RKO (cell line): ENCODE results near the gene LCE2A.

ENCODE experiments used
- DNase-seq: peaks from one replicate; pipeline ENCODE4 v3.0.0-alpha.2; 2016; ENCODE audit warnings: low spot score

Gene LCE2A

DNA sequence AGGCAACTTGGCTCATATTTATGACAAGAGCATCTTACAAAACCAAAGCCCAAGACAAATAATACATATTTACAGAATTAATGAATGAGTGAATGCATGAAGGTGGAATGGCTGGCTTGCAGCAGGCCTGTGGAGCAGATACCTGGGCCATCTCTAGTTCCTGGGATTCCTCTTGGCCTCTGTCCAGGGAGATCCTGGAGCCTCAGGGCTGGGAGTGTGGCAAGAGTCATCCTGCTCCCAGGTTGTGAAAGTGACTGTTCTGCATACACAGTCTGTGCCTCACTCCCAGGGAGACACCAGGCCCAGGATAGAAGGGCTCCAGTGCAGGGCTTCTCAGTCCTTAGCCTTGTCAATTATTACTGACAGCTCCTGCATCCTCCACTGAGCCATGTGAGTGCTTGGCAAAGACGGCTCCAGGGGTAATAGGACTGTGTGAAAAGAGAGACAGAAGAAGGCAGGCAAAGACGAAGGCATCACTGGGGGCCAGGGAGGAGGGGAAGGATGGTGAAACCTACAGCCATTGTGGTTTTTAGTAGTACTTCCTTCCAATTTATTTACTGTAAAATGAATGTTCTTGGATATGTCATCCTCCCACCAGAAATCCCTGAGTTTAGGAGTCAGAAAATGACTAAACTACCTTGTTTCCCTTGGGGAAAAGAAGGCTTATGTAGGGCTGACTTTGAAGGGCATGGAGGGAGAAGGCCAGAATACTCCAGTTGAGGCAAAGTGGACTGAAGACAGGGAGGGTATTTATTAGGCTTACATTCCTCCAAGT, 45.4 kb downstream of the LCE2A start:
- no peak for DNase-seq

DNA sequence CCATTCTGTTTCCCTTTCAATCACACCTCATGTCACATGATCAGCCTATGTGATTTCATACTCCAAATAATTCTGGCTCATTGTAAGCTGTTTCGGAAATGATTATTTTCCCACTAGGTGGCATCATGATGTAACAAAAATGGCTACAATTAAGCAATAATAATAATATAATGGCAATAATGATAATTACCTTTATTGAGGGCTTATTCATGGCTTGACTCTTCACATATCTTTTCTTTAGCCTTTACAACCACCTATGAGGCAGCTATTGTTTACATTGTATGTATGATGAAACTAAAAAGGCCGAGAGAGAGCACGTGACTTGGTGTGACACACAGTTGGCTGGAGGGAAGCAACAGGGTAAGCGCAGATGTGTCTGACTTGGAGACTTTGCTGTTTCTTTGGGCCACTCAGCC, 47.2 kb downstream of the LCE2A start:
- DNase-seq: peak; percentile 68

DNA sequence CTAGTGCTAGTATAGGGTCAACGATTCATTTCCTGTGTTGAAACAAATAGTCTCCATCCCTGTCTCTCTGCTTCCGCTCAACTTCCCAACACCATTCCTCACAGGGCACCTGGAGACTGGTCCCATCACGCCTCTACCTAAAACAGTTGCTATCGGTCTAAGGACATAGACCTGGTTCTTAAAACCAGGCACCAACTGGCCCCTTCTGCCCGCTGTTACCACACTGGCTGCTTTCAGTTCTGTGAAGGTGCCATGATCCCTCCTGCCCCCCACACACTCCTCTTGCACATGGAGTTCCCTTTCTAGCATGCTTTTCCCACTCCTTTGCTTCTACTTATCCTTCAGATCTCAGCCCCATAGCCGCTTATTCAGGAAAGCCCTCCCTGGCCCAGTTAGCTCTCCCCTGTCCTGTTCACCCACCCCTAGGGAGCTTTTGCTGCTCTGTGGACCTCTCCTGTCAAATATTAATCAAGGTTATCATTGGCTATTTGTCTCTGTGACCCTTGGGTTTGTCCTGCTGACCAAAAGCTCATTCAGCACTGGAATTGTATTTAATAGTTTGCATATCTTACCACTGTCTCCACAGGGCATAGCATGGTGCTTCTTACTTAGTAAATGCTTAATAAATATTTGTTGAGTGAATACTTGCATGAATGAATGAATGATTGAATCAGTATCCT, 47.8 kb downstream of the LCE2A start:
- no peak for DNase-seq

DNA sequence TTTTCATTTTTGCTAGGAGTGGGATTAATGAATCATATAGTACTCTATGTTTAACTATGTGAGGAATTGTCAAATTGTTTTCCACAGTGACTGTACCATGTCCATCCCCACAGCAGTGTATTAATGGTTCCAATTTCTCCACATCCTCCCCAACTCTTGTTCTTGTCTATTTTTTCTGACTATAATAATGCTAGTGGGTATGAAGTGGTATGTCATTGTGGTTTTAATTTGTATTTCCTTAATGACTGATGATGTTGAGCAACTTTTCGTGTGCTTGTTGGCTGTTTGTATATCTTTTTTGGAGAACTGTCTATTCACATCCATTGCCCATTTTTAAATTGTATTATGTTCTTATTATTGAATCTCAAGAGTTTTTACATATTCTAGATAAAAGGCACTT, 49.7 kb downstream of the LCE2A start:
- no peak for DNase-seq
